GM10266 (cell line): ENCODE measurements around the gene MSI2.

ENCODE experiments used
- DNase-seq: peaks from one replicate; pipeline ENCODE4 v3.0.0; 2012; ENCODE audit errors: extremely low spot score
- TF ChIP-seq, protein P1 (sequence below): IDR thresholded peaks from 2 replicates; pipeline ENCODE4 v1.5.1; 2012; ENCODE audit warnings: mild to moderate bottlenecking, low read depth; ENCODE audit not compliant: control insufficient read depth, insufficient read depth; ENCODE audit errors: missing control alignments

Gene MSI2

DNA sequence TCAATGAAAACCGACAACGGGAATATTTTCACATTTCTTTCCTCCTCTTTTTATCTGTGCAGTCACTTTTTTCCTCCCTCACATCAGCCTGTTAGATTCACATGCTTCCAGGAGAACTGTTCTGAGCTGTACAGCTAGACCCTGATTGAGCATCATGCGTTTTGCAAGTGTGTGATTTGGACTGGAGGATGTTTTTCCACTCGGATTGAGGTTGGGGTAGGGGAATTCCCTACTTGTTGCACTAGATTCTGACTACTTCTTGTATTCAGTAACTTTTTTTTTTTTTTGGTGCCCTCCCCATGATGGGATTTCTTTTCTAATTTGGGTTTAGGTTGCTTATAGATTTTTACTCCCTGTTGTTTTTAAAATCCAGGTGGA, 4.8 kb downstream of the MSI2 start:
- DNase-seq: no peak

DNA sequence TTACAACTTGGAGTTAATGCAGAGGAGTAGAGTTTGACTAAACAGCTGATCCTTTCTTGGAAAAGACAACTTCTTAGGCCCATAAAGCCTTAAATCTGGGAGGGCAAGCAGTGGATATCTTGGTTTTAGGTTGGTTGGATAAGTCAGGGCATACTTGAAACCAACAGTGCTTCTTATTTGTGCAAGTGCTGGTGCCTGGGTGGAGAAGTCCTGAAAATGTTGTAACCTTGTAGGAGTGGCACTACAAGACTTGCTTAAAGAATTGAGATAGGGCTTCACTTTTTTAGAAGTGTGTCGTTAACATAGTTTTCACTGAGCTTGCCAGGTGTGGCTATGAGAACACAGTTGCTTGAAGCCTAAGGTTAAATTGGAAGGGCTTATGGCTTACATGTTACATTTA, 6.2 kb downstream of the MSI2 start:
- TF ChIP-seq, protein P1, sequence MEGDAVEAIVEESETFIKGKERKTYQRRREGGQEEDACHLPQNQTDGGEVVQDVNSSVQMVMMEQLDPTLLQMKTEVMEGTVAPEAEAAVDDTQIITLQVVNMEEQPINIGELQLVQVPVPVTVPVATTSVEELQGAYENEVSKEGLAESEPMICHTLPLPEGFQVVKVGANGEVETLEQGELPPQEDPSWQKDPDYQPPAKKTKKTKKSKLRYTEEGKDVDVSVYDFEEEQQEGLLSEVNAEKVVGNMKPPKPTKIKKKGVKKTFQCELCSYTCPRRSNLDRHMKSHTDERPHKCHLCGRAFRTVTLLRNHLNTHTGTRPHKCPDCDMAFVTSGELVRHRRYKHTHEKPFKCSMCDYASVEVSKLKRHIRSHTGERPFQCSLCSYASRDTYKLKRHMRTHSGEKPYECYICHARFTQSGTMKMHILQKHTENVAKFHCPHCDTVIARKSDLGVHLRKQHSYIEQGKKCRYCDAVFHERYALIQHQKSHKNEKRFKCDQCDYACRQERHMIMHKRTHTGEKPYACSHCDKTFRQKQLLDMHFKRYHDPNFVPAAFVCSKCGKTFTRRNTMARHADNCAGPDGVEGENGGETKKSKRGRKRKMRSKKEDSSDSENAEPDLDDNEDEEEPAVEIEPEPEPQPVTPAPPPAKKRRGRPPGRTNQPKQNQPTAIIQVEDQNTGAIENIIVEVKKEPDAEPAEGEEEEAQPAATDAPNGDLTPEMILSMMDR: no peak
- no peak for DNase-seq

More for the DNA sequence above, 4.8 kb downstream of the MSI2 start:
- TF ChIP-seq, protein P1: no peak

DNA sequence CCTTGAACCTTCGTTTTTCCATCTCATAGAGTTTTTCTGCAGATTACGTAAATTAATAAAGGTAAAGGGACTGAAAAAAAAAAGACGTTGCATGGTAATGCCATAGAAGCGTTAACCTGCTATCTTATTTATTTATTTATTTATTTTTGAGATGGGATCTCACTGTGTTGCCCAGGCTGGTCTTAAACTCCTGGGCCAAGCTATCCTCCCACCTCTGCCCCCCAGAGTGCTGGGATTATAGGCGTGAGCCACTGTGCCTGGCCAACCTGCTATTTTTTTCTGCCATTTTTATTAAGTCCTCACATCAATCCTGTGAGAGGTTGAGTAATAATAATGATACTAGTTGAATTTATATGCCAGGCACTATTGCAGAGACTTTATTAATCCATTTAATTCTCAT, 7.9 kb downstream of the MSI2 start:
- TF ChIP-seq, protein P1: no peak
- DNase-seq: no peak

DNA sequence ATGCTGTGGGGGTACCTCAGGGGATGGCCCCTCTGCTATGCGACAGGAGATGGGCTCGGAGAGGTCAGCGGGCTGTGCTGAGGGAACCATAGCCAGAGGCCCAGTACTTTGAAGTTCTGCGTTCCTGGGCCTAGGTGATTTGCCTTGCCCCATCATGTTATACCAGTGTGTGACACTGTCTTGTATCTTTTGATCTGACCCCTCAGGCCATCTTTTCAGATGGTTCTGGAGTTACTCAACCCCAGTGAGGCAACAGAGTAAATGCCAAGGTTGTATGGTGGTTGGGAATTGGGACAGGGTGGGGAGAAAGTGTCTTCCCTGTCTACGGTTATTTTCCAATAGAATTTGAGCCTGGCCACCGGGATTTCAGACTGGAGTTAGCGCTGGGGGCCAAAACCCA, 8.5 kb downstream of the MSI2 start:
- TF ChIP-seq, protein P1: no peak
- DNase-seq: no peak

- no peak for DNase-seq
- TF ChIP-seq, protein P1: no peak
Observed at GRCh38 chr17:57266902-57267311, 10.6 kb downstream of the MSI2 start.

DNA sequence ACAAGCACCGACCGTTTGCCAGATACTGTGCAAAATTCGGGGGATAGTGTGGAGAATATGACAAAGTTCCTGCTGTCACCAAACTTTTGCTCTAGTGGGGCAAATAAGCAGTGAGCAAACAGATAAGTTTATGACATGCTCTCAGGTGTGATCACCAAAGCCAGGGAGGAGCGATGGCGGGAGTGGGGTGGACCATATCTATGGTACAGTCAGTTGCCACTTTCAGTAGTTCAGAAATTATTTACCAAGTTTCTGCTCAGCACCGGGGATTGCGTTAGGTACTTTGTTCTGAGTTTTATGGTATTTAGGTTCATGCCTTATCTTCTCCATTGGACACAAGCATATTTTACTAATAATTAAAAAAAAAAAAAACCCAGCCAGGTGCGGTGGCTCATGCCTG, 11.9 kb downstream of the MSI2 start:
- DNase-seq: no peak
- TF ChIP-seq, protein P1: no peak

GRCh38 chr17:57269052-57269451, 12.7 kb downstream of the MSI2 start:
- DNase-seq: no peak
- TF ChIP-seq, protein P1: no peak
